Activated CD8-positive, alpha-beta T cell treated with anti-CD3 and anti-CD28 coated beads, Interleukin-2, amount 10 ng/mL, durations not matched to agents 7 days and 5 days (primary cell): Measurements from ENCODE around the gene NDUFB8. TPM values are rescaled to one million over a fixed set of nuclear protein-coding genes. Genes with fewer than 3 reads are reported as not detected.
A peak's percentile ranks its signal among the peaks of the same experiment; 100 is the strongest.

Experiments
- ATAC-seq: fragments of 150-1000 bp; cut with Tn5 transposase; one replicate; pipeline ENCODE4 v1.10.0; 2021; ENCODE audit warnings: moderate library complexity
- CTCF ChIA-PET: fragments of 350-600 bp; sonication (Branson Sonifier 250); formaldehyde crosslinking; loops from one replicate; lab custom pipeline; 2021; ENCODE audit warnings: antibody characterized with exemption; lab: Charles Lee
- POLR2A ChIA-PET: fragments of 350-600 bp; sonication (Branson Sonifier 250); formaldehyde crosslinking; loops from one replicate; lab custom pipeline; 2021; ENCODE audit warnings: antibody characterized with exemption; lab: Charles Lee
- DNase-seq: peaks from one replicate; pipeline ENCODE4 v3.0.0-alpha.2; 2020
- H3K27ac Mint-ChIP-seq: one replicate; pipeline ENCODE4 v1.8.0; 2021; ENCODE audit warnings: mild to moderate bottlenecking, mixed read lengths
- H3K27me3 Mint-ChIP-seq: one replicate; pipeline ENCODE4 v1.8.0; 2021; ENCODE audit warnings: low read depth, mixed read lengths
- H3K36me3 Mint-ChIP-seq: one replicate; pipeline ENCODE4 v1.8.0; 2021; ENCODE audit warnings: low read depth, mixed read lengths
- H3K4me1 Mint-ChIP-seq: one replicate; pipeline ENCODE4 v1.8.0; 2021; ENCODE audit warnings: low read depth, mixed read lengths
- H3K4me3 Mint-ChIP-seq: one replicate; pipeline ENCODE4 v1.8.0; 2021; ENCODE audit warnings: mild to moderate bottlenecking, mixed read lengths
- H3K9me3 Mint-ChIP-seq: one replicate; pipeline ENCODE4 v1.8.0; 2022; ENCODE audit warnings: mixed read lengths; ENCODE audit not compliant: insufficient read depth
- total RNA-seq, 2 experiments: library from RNA; stranded (reverse); gene quantifications; one replicate each; pipeline ENCODE4 v1.2.3, GENCODE V29; 2021

The NDUFB8 gene
- total RNA-seq, 2 experiments from 2014 or later: 290 to 293 TPM

- Mint-ChIP-seq H3K4me1 (peaks cover 35% of the 10 kb centered on the region), H3K27ac (peak overlapping the region; percentile 53), H3K27me3 (no peaks in the 10 kb centered on the region), H3K36me3 (peaks cover 54% of the 10 kb centered on the region), H3K9me3 (no peaks in the 10 kb centered on the region), H3K4me3 (no peak overlapping the region)
- DNase-seq (no peak), ATAC-seq (no peak)
- POLR2A ChIA-PET: interaction anchor here (0.5 to 4.9 kb wide), 3 partner anchors 11 to 283 kb away, joined by 3 to 62 read pairs (median 3); no protein-coding TSS in a partner anchor
- CTCF ChIA-PET: interaction anchor here (1.2 to 10.2 kb wide), 8 partner anchors 11 to 179 kb away, joined by 3 to 156 read pairs (median 38); partner anchors contain the start of gene HIF1AN
These were observed 8.9 kb downstream of the NDUFB8 start for GRCh38 chr10:100520811-100521210.

- H3K27me3 Mint-ChIP-seq: no peaks in the 10 kb centered on the region
- H3K27ac Mint-ChIP-seq: peak within 1 kb of the TSS; percentile 53
- CTCF ChIA-PET: interaction anchor here (1.0 to 10.2 kb wide), 31 partner anchors 9 to 230 kb away, joined by 3 to 165 read pairs (median 8); partner anchors contain the start of genes HIF1AN, NDUFB8 and SCD
- H3K9me3 Mint-ChIP-seq: no peaks in the 10 kb centered on the region
- no peak for ATAC-seq
- H3K4me3 Mint-ChIP-seq: no peak within 1 kb of the TSS
- H3K4me1 Mint-ChIP-seq: peaks cover 37% of the 10 kb centered on the region
- peaks cover 47% of the 10 kb centered on the region for H3K36me3 Mint-ChIP-seq
- no peak for DNase-seq
- POLR2A ChIA-PET: interaction anchor here (0.6 to 4.9 kb wide), 10 partner anchors 8 to 85 kb away, joined by 3 to 62 read pairs (median 4); partner anchors contain the start of gene NDUFB8
These were observed 10.2 kb downstream of the NDUFB8 start, which contains the start of gene SEC31B for GRCh38 chr10:100519311-100520051. Gene SEC31B, minus strand, starts transcription at chr10:100519861. Its CDS starts 2,909 bp downstream, at chr10:100516952.

- Mint-ChIP-seq H3K27ac (peak overlapping the region; percentile 35), H3K36me3 (peaks cover 47% of the 10 kb centered on the region), H3K4me3 (no peak overlapping the region), H3K4me1 (peaks cover 41% of the 10 kb centered on the region), H3K9me3 (no peaks in the 10 kb centered on the region), H3K27me3 (no peaks in the 10 kb centered on the region)
- ChIA-PET CTCF (interaction anchor here (0.7 to 10.2 kb wide), 38 partner anchors 10 to 351 kb away, joined by 3 to 165 read pairs (median 6); partner anchors contain the start of genes CWF19L1, HIF1AN, NDUFB8 and PKD2L1), POLR2A (interaction anchor here (0.6 to 4.9 kb wide), 10 partner anchors 8 to 36 kb away, joined by 3 to 62 read pairs (median 4); partner anchors contain the start of genes HIF1AN and NDUFB8)
- DNase-seq (peak; percentile 77), ATAC-seq (peak; percentile 79)
These were observed 10.9 kb downstream of the NDUFB8 start for GRCh38 chr10:100518761-100519241.

GRCh38 chr10:100516847-100517246 is 12.8 kb downstream of the NDUFB8 start:
- Mint-ChIP-seq H3K27ac (peak overlapping the region; percentile 40), H3K9me3 (no peaks in the 10 kb centered on the region), H3K4me1 (peaks cover 54% of the 10 kb centered on the region), H3K27me3 (no peaks in the 10 kb centered on the region), H3K36me3 (peaks cover 53% of the 10 kb centered on the region), H3K4me3 (no peak overlapping the region)
- POLR2A ChIA-PET: interaction anchor here (0.8 to 4.9 kb wide), 3 partner anchors 7 to 171 kb away, joined by 3 to 62 read pairs (median 3); partner anchors contain the start of gene HIF1AN
- DNase-seq: no peak
- no peak for ATAC-seq
- CTCF ChIA-PET: interaction anchor here (0.8 to 10.2 kb wide), 8 partner anchors 9 to 179 kb away, joined by 3 to 165 read pairs (median 52); partner anchors contain the start of genes HIF1AN and NDUFB8

GRCh38 chr10:100515612-100516011 is 14.1 kb downstream of the NDUFB8 start:
- H3K4me1 Mint-ChIP-seq: peaks cover 65% of the 10 kb centered on the region
- peaks cover 52% of the 10 kb centered on the region for H3K36me3 Mint-ChIP-seq
- CTCF ChIA-PET: interaction anchor here (3.9 to 10.2 kb wide), 3 partner anchors 8 to 84 kb away, joined by 146 to 165 read pairs (median 156); no protein-coding TSS in a partner anchor
- no peak overlapping the region for H3K4me3 Mint-ChIP-seq
- no peaks in the 10 kb centered on the region for H3K9me3 Mint-ChIP-seq
- H3K27me3 Mint-ChIP-seq: no peaks in the 10 kb centered on the region
- POLR2A ChIA-PET: interaction anchor here (0.6 kb wide), 1 partner anchor 144 kb away, joined by 3 read pairs; no protein-coding TSS in a partner anchor
- ATAC-seq (no peak), DNase-seq (no peak)
- H3K27ac Mint-ChIP-seq: no peak overlapping the region

- Mint-ChIP-seq H3K27ac (peak overlapping the region; percentile 94), H3K27me3 (no peaks in the 10 kb centered on the region), H3K36me3 (peaks cover 68% of the 10 kb centered on the region), H3K4me3 (peak overlapping the region; percentile 78), H3K9me3 (no peaks in the 10 kb centered on the region), H3K4me1 (peaks cover 75% of the 10 kb centered on the region)
- ChIA-PET POLR2A (interaction anchor here (0.8 to 9.0 kb wide), 13 partner anchors 8 to 164 kb away, joined by 3 to 102 read pairs (median 17); partner anchors contain the start of genes HIF1AN, NDUFB8, SCD and SEC31B), CTCF (interaction anchor here (1.1 to 9.8 kb wide), 15 partner anchors 7 to 487 kb away, joined by 3 to 253 read pairs (median 25); partner anchors contain the start of genes HIF1AN, NDUFB8, SCD and SEC31B)
- ATAC-seq (peak; percentile 81), DNase-seq (peak; percentile 92)
These were observed 18.9 kb downstream of the NDUFB8 start for GRCh38 chr10:100510533-100511308.

GRCh38 chr10:100509241-100509840 is 20.3 kb downstream of the NDUFB8 start:
- no peaks in the 10 kb centered on the region for H3K27me3 Mint-ChIP-seq
- POLR2A ChIA-PET: interaction anchor here (0.9 to 9.0 kb wide), 23 partner anchors 9 to 222 kb away, joined by 3 to 102 read pairs (median 6); partner anchors contain the start of genes BLOC1S2, HIF1AN, PKD2L1 and SCD
- H3K4me1 Mint-ChIP-seq: peaks cover 84% of the 10 kb centered on the region
- H3K9me3 Mint-ChIP-seq: no peaks in the 10 kb centered on the region
- DNase-seq: peak; percentile 89
- H3K4me3 Mint-ChIP-seq: peak overlapping the region; percentile 78
- peak overlapping the region; percentile 94 for H3K27ac Mint-ChIP-seq
- H3K36me3 Mint-ChIP-seq: peaks cover 75% of the 10 kb centered on the region
- CTCF ChIA-PET: interaction anchor here (0.9 to 9.8 kb wide), 24 partner anchors 8 to 663 kb away, joined by 3 to 253 read pairs (median 10); partner anchors contain the start of genes HIF1AN, PKD2L1, SCD and SEC31B
- ATAC-seq: peak; percentile 52

- POLR2A ChIA-PET: interaction anchor here (0.7 to 9.0 kb wide), 24 partner anchors 9 to 494 kb away, joined by 3 to 102 read pairs (median 6); partner anchors contain the start of genes BLOC1S2, HIF1AN, PKD2L1 and SCD
- peak overlapping the region; percentile 94 for H3K27ac Mint-ChIP-seq
- H3K36me3 Mint-ChIP-seq: peaks cover 76% of the 10 kb centered on the region
- CTCF ChIA-PET: interaction anchor here (0.9 to 9.8 kb wide), 25 partner anchors 9 to 663 kb away, joined by 3 to 253 read pairs (median 8); partner anchors contain the start of genes HIF1AN, PKD2L1, SCD and SEC31B
- H3K9me3 Mint-ChIP-seq: no peaks in the 10 kb centered on the region
- ATAC-seq (peak; percentile 58), DNase-seq (peak; percentile 80)
- no peaks in the 10 kb centered on the region for H3K27me3 Mint-ChIP-seq
- peaks cover 87% of the 10 kb centered on the region for H3K4me1 Mint-ChIP-seq
- peak overlapping the region; percentile 78 for H3K4me3 Mint-ChIP-seq
These were observed 20.9 kb downstream of the NDUFB8 start for GRCh38 chr10:100508691-100509150.

- Mint-ChIP-seq H3K4me1 (peaks cover 88% of the 10 kb centered on the region), H3K36me3 (peaks cover 78% of the 10 kb centered on the region), H3K27ac (peak overlapping the region; percentile 94), H3K9me3 (no peaks in the 10 kb centered on the region), H3K27me3 (no peaks in the 10 kb centered on the region), H3K4me3 (peak overlapping the region; percentile 78)
- ATAC-seq (peak; percentile 0), DNase-seq (no peak)
- CTCF ChIA-PET: interaction anchor here (1.0 to 9.8 kb wide), 20 partner anchors 9 to 662 kb away, joined by 3 to 253 read pairs (median 16); partner anchors contain the start of genes HIF1AN, PKD2L1, SCD and SEC31B
- POLR2A ChIA-PET: interaction anchor here (0.7 to 9.0 kb wide), 20 partner anchors 8 to 495 kb away, joined by 3 to 102 read pairs (median 8); partner anchors contain the start of genes HIF1AN, SCD and SEC31B
These were observed 21.4 kb downstream of the NDUFB8 start for GRCh38 chr10:100508266-100508665.
